HG03066 (cell line): ENCODE data around the gene ZDHHC13.
A peak's percentile ranks its signal among the peaks of the same experiment; 100 is the strongest.

Source experiments
- ATAC-seq: cut with Tn5 transposase; IDR thresholded peaks from one replicate; pipeline ENCODE4 v1.9.1; 2021; ENCODE audit warnings: low read depth; ENCODE audit not compliant: unreplicated experiment

The ZDHHC13 gene, protein sequence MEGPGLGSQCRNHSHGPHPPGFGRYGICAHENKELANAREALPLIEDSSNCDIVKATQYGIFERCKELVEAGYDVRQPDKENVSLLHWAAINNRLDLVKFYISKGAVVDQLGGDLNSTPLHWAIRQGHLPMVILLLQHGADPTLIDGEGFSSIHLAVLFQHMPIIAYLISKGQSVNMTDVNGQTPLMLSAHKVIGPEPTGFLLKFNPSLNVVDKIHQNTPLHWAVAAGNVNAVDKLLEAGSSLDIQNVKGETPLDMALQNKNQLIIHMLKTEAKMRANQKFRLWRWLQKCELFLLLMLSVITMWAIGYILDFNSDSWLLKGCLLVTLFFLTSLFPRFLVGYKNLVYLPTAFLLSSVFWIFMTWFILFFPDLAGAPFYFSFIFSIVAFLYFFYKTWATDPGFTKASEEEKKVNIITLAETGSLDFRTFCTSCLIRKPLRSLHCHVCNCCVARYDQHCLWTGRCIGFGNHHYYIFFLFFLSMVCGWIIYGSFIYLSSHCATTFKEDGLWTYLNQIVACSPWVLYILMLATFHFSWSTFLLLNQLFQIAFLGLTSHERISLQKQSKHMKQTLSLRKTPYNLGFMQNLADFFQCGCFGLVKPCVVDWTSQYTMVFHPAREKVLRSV

DNA sequence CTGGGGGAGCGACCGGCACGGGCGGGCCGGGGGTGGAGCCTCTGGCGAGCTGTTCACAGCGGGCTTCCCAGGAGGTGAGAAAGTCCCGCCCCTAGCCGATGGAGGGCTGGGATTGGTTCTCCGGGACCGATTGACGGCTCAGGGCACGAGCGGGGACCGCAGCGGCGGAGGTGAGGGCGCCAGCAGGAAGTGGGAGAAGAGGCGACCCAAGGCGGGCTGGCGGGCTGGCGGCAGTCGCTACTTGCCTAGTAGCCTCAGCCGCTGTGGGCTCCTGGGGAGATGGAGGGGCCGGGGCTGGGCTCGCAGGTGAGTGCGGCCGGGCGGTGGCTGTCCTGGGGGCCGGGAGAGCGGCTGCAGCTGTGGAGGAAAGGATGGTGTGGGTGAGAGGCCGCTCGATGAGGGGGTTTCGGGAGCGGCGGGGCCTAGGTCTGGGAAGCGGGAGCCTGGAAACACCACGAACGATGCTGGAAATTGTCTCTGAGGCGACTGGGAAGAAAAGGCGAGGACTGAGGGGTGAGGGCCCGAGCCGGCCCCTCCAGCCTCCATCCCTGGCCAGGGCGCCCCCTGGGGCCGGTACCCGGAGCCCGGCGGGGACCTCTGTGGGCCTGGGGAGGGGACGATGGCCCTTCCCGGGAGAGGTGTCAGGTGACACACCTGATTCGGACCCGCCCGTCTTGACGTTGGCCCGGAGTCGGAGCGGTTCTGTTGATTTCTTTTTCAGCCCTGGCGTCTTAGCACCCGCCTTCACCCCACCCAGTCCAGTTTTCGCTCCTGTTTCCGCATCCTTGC, at the start of gene ZDHHC13:
Gene ZDHHC13 (plus strand): TSS at position 198 of the 789 bp plus-strand sequence. CDS start 82 bp downstream, at position 280.
- peak; percentile 99 for ATAC-seq

DNA sequence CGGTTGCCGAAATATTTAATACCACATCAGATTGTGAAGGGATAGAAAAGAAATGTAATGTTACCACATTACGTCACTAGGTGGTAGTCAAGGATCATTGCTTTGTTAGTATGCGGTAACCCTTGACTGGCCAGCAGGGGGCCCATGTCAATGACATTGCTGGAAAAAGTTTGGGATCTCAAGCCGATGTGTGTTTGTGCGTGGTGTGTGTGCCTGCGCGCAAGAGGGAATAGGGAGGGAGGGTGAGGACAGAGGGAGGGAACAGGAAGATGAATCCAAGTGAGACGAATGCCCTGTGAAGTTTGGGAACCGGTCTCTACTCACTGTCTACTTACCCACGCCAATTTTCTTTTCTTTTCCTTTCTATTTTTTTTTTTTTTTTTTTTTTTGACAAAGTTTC, 45.7 kb upstream of the ZDHHC13 start:
- peak; percentile 94 for ATAC-seq

DNA sequence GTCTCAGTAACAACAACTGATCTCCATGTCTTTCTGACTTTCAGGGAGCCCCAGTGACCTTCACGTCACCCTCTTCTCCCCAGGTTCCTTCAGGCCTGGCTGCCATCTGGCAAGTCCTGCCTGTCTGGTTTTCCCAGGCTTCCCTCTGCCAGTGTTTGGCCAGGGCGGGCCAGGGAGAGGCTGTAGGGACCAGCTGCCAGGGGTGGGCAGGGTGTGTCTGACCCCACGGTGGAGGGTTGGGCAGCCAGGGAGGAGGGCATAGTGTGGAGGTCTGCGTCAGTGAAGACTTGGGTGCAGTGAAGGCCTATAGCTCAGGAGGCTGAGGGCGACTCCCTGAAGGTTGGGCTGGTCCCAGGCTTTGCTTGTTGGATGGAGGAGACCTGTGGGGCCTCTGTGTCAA, 44.5 kb upstream of the ZDHHC13 start:
- ATAC-seq = no peak

DNA sequence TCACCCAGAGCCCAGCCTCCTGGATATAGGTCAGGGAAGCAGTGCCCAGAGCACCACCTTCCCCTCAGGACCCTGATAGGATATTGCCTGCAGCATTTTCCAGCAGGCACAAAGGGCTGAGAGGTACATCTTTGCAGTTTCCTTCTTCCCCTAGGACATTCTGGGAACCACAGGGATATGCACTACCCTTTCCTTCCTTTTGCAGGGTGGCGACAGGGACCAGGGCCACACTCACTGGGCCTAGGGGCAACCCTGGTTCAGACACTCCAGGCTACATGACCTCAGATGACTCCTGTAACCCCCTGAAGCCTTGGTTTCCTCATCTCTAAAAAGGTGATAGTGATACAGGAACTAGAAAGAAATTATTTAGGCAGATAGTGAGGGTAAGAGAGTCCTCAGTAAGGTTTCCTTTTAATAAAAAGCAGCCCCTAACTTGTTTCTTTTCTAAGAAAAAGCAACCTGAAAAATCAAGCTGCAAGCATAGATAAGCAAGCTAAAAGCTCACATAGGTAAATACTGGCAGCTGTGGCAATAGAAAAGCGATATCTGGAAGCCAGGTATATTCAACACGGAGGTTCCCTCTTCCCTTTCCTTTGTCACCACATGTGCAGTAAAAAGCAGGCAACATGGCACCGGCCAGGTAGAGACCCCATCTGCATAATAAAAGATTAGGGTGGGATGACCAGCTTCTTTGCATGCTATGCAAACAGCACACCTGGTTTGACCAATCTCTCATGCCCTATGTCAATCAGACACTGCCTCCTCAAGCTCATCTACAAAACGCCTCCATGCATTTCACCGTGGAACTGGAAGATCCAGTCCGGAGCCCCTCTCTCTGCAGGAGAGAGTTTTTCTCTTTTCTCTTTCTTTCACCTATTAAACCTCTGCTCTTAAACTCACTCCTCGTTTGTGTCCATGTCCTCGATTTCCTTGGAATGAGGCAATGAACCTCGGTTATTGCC, 43.2 kb upstream of the ZDHHC13 start:
- ATAC-seq = no peak

DNA sequence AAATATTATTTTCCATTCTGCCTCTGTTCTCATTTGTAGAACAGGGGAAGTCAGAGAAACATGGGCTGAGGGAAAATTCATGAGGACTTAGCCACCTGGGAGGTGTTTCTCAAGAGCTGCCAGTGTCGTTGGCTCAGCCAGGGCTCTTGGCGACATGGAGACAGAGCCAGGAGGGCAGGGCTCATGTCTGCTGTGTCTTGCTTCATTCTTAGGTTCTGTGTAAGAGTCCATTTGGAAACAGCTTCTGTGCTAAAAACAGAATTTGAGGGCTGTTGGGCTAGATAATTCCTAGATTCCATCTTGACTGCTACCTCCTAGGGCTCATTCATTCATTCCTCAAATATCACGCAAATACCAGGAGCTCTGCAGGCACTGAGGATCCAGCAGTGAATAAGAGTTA, 41.3 kb upstream of the ZDHHC13 start:
- no peak for ATAC-seq

DNA sequence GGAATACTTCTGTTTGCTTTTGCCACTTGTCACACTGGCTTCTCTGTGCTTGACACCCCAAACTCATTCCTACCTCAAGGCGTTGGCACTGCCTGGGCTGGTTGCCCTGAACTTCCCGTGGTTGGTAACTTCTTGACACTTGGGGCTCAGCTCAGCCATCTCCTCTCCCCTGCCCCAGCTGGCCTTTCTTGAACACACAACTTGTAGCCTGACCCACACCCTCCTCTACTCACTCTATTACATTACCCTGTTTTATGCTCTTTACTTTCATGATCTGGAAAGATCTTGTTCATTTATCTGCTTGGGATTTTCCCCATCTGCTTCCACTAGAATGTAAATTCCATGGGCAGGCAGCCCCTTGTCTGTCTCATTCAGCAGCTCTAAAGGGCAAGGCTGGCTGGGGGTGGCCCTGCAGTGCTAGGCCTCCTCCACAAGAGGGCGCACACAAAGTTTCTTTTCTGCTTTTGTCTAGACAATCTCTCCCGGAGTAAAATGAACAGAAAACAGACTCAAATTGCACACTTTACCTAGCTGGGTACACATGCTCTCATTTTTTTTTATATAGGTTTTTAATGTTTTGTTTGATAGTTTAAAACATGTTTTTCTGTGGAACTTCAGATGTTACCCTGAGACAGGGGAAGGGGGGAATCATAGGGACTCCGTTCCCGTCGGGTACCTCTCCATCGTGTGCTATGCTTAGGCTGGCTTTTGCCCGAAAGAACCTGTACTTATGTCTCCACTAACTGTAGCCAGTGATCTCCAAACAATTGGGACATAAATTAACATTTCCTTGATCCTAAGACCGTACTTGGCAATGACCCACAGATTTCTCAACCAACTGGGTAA, 40.0 kb upstream of the ZDHHC13 start:
- ATAC-seq = peak; percentile 74

DNA sequence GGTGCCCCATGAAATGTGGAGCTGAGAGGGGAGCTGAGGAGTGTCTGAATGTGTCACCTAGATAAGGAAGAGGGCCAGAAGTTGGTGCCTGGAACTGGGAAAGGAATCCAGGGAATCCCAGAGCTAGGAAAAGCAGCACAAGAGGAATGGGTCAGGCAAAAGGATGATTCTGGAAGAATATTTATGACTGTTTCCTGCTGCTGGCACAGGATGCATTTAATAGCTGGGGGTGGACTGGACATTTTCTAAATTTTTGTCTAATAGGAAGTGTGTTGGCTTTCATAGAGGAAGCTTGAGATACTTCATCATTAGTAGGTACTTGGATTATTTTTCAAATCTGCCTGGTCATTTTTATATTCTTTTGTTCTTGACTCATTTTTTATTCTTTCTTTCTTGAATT, 39.0 kb upstream of the ZDHHC13 start:
- no peak for ATAC-seq

DNA sequence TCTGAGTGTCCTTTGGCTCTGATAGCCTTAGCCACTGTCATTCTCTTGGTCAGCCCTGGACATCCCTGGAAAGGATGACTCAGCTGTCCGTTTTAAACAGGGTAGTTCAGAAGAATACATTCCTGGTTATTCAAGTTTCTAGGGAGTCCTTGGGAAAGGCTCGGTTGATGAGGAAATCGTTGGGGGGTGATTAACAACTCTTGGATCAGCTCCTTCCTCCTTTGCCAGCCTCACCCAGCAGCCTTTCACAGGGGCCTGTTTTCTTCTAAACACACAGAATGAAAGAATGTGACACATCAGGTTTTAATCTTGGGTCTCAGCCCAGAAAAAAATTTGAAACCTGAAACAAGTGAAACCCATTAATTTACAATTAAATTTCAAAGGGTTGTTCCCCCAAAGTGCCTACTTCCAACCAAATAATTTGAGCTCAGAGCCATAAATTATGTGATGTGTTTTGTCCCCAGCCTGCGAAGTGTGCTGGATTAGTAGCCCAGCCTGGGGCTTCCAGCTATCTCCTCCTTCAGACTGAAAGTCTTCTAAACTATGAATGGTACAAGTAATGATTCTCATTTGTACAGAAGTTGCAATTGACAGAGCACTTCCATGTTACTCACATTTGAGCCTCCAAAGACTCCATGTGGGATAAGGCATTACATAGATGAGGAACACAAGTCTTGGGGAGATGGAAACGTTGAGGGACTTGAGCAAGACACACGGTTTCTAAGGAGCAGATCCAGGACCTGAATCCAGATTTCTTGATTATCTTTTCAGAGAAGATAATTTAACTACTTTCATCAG, 37.1 kb upstream of the ZDHHC13 start:
- no peak for ATAC-seq

DNA sequence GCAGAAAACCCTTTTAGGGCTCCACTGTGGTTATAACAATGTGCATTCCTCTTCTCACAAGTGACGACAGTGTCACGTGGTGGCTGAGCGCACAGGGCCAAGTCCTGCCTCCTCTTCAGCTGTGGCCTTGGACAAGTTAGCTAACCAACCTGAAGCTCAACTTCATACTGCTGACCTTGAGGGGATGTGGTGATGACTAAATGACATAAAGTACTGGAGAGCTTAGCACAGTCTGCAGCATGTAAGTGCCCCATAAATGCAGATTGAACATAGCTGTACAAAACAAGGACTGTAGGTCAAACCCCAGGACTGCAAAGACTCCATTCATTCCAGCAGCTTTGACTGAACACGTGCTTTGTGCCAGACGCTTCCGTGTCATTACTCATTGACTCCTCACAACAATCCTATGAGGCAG, 36.4 kb upstream of the ZDHHC13 start:
- no peak for ATAC-seq

DNA sequence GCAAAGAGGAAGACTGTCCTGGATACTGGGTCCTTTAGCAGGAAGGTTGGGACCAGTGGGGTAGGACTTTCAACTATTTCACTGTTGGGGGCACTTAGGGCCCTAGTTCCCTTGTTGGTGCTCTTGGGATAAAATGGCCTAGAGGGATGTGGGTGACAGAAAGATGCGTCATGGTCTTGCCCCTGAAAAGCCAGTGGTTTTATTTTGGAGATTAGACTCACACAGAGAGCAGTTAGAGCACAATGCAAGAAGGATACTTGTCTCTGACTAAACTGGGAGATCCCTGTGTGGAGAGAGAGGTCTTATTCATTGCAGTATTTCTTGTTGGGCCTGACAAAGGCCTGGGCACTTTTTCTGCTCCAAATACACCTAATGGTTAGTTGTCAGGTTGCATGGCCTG, 33.8 kb upstream of the ZDHHC13 start:
- no peak for ATAC-seq

DNA sequence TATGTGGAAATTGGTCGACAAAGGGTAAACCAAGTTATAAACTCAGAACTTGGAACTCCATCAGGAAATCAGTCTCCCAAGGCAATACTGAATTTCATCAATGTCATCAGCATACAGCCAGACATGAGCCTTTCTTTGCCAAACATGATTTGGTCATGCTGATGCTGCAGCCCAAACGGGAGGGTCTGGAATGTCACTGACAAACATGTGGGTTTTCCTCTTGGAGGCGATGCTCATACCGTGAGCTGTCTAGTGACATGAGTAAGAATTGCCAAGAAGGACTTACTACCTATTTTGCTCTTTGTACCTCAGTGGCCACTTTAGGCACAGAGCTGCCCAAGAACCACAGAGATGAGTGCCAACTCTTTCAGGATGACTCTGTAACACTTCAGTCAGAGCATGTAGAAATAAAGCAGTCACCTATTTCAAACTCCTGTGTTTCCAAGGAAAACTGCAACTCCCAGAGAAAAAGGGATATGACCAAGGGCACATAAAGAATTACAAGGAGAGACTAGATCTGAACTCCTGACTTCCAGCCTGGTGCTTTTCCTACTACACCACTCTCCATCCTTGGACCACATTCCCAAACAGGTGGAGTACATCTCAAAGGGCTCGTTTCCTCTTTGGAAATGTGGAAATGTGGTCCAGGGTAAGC, 32.2 kb upstream of the ZDHHC13 start:
- ATAC-seq = no peak

DNA sequence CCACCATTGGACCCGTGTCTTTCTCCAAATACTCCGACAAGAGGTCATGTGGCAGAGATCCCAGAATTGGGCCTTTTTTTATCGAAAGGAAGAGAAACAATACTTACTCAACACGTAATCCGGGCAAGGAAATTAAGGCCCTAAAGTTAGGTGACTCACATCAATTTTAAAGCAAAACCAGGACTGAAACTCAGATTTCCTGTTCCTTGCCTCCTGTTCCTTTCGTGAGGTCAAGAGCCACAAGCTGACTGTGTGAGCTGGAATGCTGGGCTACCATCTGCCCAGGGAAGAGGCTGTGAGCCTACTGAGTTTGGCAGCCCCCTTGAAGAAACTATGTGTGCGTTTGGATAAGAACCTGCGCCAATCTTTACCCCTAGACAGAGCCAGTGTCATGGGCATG, 29.3 kb upstream of the ZDHHC13 start:
- no peak for ATAC-seq

DNA sequence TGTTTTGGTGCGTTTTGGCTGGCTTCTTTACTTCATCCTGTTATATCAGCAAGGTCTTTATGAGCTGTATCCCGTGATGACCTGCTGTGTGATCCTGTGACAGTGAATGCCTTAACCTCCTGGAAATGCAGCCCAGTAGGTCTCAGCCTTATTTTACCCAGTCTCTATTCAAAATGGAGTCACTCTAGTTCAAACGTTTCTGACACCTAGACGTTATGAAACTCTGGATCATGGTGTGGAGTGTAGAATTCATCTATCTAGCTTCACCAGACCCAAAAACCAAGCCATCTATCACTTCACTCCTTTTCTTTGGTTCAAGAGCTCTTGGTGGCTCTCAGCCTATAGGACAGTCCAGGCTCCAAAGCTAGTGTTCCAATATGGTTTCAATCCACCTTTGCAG, 28.2 kb upstream of the ZDHHC13 start:
- ATAC-seq = no peak

DNA sequence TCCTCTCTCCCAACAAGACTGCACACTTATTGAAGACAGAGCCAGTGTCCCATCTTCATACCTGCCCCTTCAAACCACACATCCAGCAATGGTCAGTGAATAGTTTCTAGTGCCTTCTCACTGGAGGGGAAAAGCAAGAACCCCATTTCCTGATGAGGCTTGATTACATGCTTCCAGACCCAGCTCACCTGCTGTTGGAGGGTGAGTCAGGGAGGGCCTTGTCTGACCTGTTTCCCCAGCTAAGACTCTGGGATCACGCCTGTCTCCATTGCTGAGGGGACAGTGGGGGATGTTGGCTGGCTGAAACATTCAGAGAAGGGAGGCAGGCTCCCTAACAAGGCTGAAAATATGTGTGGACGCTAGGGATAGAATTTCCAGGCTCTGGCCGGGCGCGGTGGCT, 27.5 kb upstream of the ZDHHC13 start:
- no peak for ATAC-seq

DNA sequence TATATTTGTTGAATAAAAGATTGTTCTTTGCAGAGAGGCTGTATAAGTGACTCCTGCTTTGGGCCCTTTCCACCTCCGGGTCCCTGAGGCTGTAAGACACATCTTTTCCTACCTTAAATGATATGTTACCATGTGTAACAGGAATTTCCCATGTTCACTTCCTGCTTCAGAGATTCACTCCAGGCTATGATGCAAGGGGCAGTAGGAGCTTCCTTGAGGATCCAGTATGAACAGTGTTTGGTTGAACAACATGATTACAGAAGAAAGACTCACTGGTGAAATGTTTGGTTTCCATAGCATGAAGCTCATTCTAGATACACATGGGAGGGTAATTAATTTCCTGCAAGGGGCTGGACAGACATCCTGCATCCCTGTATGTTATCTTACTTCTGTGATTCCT, 25.6 kb upstream of the ZDHHC13 start:
- no peak for ATAC-seq

DNA sequence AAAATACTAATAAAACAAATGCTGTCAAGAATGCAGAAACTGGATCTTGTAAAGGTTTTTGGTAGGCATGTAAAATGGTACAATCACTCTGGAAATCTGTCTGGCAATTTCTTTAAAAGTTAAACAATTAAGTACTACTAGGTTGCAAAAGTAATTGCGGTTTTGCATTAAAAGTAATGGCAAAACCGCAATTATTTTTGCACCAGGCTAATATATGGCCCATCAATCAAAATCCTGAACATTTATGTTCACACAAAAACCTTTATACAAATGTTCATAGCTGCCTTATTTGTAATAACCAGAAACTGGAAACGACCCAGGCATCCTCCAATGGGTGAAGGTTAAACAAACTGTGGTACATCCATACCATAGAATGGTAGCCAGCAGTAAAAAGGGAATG, 24.6 kb upstream of the ZDHHC13 start:
- ATAC-seq = no peak

DNA sequence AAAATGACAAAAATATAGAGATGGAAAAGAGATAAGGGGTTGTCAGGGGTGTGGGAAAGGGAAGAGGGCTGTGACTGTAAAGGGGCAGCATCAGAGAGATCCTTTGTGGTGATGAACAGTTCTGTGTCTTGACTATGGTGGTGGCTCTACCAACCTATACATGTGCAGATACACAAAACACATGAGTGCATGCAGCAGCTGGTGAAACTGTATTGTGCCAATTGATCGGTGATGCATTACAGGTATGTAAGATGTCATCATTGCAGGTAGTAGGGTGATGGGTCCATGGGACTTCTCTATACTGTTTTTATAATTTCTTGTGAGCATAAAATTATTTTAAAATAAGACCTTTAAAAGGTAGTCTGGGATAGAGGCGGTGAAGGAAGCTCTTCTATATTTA, 24.1 kb upstream of the ZDHHC13 start:
- no peak for ATAC-seq

DNA sequence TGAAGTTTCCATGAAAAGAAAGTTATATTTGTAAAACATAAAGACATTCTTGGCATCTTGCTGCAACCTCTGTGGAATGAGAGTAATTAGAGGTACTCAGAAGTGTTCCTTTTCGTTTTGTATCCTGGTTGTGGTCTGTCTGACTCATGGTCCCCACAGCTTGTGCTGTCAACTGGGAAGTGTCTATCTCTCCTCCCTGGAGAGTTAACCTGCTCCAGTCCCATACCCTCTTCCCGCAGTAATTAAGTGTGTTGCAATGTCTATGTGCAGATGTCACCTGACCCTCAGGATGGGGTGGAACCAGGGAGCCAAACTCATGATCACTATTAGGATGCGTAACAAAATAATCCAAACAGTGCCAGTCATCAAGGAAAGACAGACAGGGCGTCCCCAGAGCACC, 23.0 kb upstream of the ZDHHC13 start:
- no peak for ATAC-seq
